ENCODE results near the gene TM9SF2. TPM values are rescaled to one million over a fixed set of nuclear protein-coding genes. Genes with fewer than 3 reads are reported as not detected.
"Not testable (repeated sequence)": the region's sequence is repeated elsewhere in the genome, so short reads cannot be mapped to it uniquely, and the experiment has no call there.

TM9SF2 gene
- polyA plus RNA-seq, 3 donors from 2014 or later = 57.5 to 109 (median 83.0) TPM

DNA sequence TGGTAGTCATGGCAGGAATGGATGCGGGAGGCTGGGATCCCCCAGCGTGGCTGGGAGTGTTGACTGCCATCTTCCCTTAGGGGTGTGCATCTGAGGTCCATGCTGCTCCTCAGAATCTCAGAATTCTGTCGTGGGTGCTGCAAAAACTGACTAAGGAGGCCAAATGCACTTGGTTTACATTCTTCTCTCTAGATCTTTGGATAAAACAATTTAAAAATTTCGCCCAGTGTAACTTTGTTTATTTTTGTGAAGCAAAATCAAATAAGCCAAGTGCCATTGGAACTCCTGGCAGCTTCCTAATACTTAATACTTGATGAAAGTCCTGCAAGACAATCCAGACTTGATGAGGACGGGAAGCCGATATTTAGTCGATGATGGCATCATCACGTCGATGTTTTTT is 27.8 kb upstream of the TM9SF2 start:
- Mint-ChIP-seq H3K4me3 (no peak overlapping the region), H3K9me3 (no peaks in the 10 kb centered on the region), H3K27me3 (ENCODE audit: low read depth in 3 of 3) (peaks cover 0 to 24% (median 4%) of the 10 kb centered on the region in 3 donors), H3K36me3 (peaks cover 0 to 4% (median 0%) of the 10 kb centered on the region in 3 donors), H3K4me1 (peaks cover 9 to 12% of the 10 kb centered on the region in 2 donors), H3K27ac (no peak overlapping the region)
- DNase-seq = no peak

DNA sequence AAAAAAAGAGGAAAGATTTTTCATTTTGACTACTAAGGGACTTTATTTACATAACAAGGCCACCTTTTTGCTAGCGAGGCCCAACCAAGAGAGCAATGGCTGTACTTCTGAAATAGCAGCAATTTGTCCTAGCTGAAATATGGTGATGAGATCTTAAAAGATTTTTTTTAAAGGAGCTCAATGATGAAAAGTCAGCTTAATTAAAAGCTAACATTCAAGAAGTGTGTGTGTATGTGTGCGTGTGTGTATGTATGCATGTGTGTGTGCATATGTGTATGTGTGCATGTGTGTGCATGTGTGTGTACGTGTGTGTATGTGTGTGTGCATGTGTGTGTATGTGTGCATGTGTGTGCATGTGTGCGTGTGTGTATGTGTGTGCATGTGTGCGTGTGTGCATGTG is 24.6 kb upstream of the TM9SF2 start:
- no peak for DNase-seq
- Mint-ChIP-seq H3K9me3 (no peaks in the 10 kb centered on the region), H3K27me3 (ENCODE audit: low read depth in 3 of 3) (peaks cover 0 to 14% (median 0%) of the 10 kb centered on the region in 3 donors), H3K27ac (peak overlapping the region in 2 of 6 donors; percentile 24 to 28), H3K4me1 (peaks cover 9 to 12% of the 10 kb centered on the region in 2 donors), H3K36me3 (no peaks in the 10 kb centered on the region), H3K4me3 (no peak overlapping the region)

DNA sequence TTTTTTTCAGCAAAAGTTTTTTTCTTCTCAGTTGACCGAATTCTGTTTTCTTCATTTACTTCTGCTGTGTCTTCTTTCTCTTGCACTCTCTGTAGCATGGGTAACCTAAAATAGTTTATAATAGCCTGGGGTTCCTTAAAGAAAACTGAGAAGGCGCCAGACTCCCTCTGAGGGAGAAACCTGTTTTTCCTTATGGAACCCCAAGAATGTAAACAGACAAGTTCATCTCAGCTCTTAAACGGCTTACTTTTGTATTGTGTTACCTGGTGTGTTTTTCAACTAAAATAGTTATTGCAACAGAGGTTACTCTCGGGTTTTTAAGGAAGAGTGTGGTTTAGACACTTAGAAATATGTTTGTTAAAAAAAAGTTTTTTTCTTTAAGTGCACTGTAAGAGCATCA is 23.8 kb upstream of the TM9SF2 start:
- H3K4me3 Mint-ChIP-seq = no peak overlapping the region

DNA sequence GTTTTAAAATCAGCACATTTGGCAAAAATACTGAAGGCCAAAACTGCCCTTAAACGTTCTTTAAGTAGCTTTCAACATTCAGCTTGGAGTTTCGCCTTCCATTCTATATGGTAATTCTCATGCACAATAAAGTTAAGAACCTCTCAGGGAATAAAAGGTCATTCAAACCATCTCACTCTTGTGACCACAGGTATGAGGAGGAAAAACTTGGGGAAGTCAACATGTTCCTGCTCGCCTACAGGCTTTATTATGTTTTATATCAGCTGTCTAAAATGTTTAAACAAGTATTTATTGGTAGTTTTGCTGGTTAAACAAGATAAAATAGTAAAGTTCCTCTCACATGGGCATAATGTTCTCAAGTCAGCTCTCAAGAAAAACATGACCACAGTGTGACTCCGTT is 19.9 kb upstream of the TM9SF2 start:
- DNase-seq = no peak
- Mint-ChIP-seq H3K27ac (no peak overlapping the region), H3K36me3 (peaks cover 0 to 2% (median under 1%) of the 10 kb centered on the region in 3 donors), H3K9me3 (no peaks in the 10 kb centered on the region), H3K27me3 (ENCODE audit: low read depth in 3 of 3) (peaks cover 0 to 6% (median 3%) of the 10 kb centered on the region in 3 donors), H3K4me3 (no peak overlapping the region), H3K4me1 (peaks cover 20 to 28% of the 10 kb centered on the region in 2 donors)

More for the DNA sequence above, 23.8 kb upstream of the TM9SF2 start:
- H3K27ac Mint-ChIP-seq = no peak overlapping the region
- H3K27me3 Mint-ChIP-seq (ENCODE audit: low read depth in 3 of 3) = peaks cover 0 to 14% (median 0%) of the 10 kb centered on the region in 3 donors
- no peak for DNase-seq
- peaks cover 9 to 12% of the 10 kb centered on the region in 2 donors for H3K4me1 Mint-ChIP-seq
- H3K36me3 Mint-ChIP-seq = no peaks in the 10 kb centered on the region
- no peaks in the 10 kb centered on the region for H3K9me3 Mint-ChIP-seq

DNA sequence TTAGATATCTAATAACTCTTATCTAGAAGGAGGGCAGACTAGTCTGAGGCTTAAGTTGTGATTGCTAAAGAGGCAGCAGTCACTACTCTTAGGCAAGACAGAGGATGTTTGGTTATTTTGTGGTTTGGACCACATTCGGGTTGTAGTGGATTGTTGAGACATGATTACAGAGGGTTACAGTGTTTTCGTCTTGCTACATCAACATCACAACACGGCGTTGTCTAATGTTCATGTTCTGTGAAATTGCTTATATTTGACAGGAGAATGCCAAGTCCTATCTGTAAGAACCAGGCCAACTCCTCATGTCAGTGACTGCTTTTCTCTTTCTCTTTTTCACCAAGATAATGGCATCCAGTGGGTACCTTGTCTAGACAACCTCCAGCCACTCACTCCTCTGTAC is 16.8 kb upstream of the TM9SF2 start:
- H3K4me1 Mint-ChIP-seq = peaks cover 11 to 29% of the 10 kb centered on the region in 2 donors
- peak overlapping the region in 5 of 6 donors; percentile 4 to 58 (median 11) for H3K27ac Mint-ChIP-seq
- H3K4me3 Mint-ChIP-seq = peak overlapping the region in 4 of 5 donors; percentile 9 to 51 (median 26)
- peaks cover 3 to 9% (median 4%) of the 10 kb centered on the region in 3 donors for H3K36me3 Mint-ChIP-seq
- peak; percentile 34 to 53 (median 35) for DNase-seq
- no peaks in the 10 kb centered on the region for H3K9me3 Mint-ChIP-seq
- H3K27me3 Mint-ChIP-seq (ENCODE audit: low read depth in 3 of 3) = peaks cover 0 to 3% (median 0%) of the 10 kb centered on the region in 3 donors

DNA sequence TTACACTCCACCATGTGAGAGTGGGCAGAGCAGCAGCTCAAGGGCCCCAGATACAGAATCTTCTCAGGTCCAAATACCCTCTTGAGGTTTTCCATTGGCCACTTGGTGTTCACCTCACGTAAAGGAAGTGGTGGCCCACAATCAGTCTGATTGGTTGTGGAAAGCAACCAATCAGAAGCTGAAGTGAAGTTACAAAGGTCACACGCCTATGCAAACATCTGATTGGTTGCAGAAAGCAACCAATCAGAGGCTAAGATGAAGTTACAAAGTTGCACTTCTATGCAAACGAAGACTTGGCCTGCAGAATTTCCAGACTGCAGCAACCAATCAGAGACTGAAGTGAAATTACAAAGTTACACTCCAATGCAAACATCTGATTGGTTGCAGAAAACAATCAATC is 14.3 kb upstream of the TM9SF2 start:
- H3K27me3 Mint-ChIP-seq (ENCODE audit: low read depth in 3 of 3) = peaks cover 0 to 3% (median 0%) of the 10 kb centered on the region in 3 donors
- H3K9me3 Mint-ChIP-seq = no peaks in the 10 kb centered on the region
- H3K27ac Mint-ChIP-seq = no peak overlapping the region
- peaks cover 11 to 29% of the 10 kb centered on the region in 2 donors for H3K4me1 Mint-ChIP-seq
- no peak overlapping the region for H3K4me3 Mint-ChIP-seq
- no peak for DNase-seq
- peaks cover 3 to 13% (median 4%) of the 10 kb centered on the region in 3 donors for H3K36me3 Mint-ChIP-seq

DNA sequence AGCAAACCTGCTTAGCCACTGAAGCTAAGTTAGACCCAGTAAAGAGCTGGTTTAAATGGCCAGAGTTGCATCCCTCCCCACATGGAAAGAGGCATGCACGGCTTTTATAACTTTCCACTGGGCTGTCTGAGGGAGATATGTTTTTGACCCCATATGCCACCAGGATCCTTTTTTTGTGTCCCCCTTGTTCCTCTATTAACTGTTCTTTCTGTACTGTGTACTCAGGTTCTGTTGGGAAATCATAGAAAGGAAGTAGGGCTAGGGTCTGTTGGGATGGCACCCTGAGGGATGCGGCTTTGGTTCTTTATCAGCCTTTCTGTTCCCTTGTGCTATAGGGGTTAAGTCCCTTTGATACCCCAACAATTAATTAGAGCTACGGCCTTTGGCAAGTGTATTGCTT is 12.2 kb upstream of the TM9SF2 start:
- Mint-ChIP-seq H3K9me3 (no peaks in the 10 kb centered on the region), H3K27me3 (ENCODE audit: low read depth in 3 of 3) (peaks cover 0 to 3% (median 0%) of the 10 kb centered on the region in 3 donors), H3K4me3 (no peak overlapping the region), H3K36me3 (peaks cover 3 to 13% (median 8%) of the 10 kb centered on the region in 3 donors), H3K4me1 (peaks cover 9 to 24% of the 10 kb centered on the region in 2 donors), H3K27ac (no peak overlapping the region)
- DNase-seq = no peak

DNA sequence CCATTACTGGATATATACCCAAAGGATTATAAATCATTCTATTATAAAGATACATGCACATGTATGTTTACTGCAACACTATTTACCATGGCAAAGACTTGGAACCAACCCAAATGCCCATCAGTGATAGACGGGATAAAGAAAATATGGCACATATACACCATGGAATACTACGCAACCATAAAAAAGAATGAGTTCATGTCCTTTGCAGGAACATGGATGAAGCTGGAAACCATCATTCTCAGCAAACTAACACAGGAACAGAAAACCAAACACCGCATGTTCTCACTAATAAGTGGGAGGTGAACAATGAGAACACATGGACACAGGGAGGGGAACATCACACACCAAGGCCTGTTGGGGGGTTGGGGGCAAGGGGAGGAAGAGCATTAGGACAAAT is 9.5 kb upstream of the TM9SF2 start:
- H3K4me3 Mint-ChIP-seq; H3K36me3 Mint-ChIP-seq; H3K27me3 Mint-ChIP-seq (ENCODE audit: low read depth in 3 of 3); H3K9me3 Mint-ChIP-seq; H3K27ac Mint-ChIP-seq; DNase-seq: not testable (repeated sequence)
- H3K4me1 Mint-ChIP-seq = peaks cover 20 to 30% of the 10 kb centered on the region in 2 donors

DNA sequence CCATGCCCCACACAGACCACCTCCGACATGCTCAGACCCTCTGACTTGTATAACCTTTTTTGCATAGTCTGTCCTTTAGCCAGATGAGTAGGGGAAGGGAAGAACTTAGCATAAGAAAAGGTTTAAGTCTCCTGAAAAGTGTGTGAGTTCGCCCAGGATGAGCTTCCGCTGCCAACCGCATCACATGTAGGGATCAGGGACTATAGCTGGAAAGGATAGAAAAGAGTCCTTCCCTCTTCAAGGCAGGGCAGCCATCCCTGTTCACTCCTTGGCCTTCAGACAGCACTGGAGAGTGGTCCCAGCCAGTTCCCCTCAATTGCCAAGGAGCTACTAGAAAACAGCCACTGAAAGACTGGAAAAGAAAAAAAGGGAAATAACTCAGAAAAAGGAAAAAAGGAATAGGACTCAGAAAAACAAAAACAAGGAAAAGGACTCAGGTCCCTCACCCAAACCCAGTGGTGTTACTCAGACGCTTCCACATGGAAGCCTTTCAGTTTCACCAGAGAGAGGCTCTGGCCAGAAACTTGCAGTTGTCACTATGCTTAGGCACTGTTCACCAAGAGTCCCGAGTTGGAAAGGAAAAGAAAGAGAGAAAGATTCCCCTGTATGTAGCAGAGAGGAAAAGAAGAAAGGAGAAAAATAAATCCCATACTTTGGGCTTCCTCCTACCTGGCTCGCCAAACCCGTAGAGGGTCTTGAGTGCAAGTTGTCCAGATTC is 5.6 kb upstream of the TM9SF2 start:
- H3K36me3 Mint-ChIP-seq = peaks cover 0 to 4% (median 3%) of the 10 kb centered on the region in 3 donors
- H3K27me3 Mint-ChIP-seq (ENCODE audit: low read depth in 3 of 3) = peaks cover 15 to 25% (median 24%) of the 10 kb centered on the region in 3 donors
- peaks cover 53 to 57% of the 10 kb centered on the region in 2 donors for H3K4me1 Mint-ChIP-seq
- peak overlapping the region; percentile 86 to 94 (median 89) for H3K4me3 Mint-ChIP-seq
- DNase-seq = peak in 1 of 3 donors; percentile 31
- H3K27ac Mint-ChIP-seq = peak overlapping the region; percentile 88 to 98 (median 96)
- H3K9me3 Mint-ChIP-seq = no peaks in the 10 kb centered on the region

DNA sequence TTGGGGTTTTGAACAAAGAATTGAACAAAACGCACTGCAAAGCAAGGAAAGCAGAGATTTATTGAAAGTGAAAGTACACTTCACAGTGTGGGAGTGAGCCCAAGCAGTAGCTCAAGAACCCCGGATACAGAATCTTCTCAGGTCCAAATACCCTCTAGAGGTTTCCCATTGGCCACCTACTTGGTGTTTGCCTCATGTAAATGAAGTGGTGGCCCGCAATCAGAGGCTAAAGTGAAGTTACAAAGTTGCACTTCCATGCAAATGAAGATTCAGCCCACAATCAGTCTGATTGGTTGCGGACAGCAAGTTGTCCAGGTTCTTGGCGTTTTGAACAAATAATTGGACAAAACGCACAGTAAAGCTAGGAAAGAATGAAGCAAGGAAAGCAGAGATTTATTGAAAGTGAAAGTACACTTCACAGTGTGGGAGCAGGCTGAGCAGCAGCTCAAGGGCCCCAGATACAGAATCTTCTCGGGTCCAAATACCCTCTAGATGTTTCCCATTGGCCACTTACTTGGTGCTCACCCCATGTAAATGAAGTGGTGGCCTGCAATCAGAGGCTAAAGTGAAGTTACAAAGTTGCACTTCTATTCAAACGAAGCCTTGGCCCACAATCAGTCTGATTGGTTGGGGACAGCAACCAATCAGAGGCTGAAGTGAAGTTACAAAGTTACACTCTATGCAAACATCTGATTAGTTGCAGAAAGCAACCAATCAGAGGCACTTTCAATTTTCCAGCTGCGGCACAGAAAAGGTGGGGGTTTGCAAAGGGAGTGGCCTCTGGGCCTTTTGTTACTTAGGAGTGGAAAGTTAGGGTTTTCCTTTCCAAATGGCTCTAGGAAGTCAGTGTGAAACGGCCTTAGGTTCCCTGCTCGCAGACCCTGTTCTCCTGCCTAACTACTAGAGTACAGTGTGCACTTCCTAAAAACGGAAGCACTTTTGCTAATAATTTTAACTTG is 4.8 kb upstream of the TM9SF2 start:
- Mint-ChIP-seq H3K36me3 (peaks cover 0 to 4% (median 3%) of the 10 kb centered on the region in 3 donors), H3K27ac (peak overlapping the region; percentile 88 to 98 (median 96)), H3K4me3 (peak overlapping the region; percentile 86 to 94 (median 89)), H3K27me3 (ENCODE audit: low read depth in 3 of 3) (peaks cover 22 to 32% (median 31%) of the 10 kb centered on the region in 3 donors), H3K9me3 (no peaks in the 10 kb centered on the region), H3K4me1 (peaks cover 61 to 65% of the 10 kb centered on the region in 2 donors)
- peak; percentile 68 to 70 (median 68) for DNase-seq

DNA sequence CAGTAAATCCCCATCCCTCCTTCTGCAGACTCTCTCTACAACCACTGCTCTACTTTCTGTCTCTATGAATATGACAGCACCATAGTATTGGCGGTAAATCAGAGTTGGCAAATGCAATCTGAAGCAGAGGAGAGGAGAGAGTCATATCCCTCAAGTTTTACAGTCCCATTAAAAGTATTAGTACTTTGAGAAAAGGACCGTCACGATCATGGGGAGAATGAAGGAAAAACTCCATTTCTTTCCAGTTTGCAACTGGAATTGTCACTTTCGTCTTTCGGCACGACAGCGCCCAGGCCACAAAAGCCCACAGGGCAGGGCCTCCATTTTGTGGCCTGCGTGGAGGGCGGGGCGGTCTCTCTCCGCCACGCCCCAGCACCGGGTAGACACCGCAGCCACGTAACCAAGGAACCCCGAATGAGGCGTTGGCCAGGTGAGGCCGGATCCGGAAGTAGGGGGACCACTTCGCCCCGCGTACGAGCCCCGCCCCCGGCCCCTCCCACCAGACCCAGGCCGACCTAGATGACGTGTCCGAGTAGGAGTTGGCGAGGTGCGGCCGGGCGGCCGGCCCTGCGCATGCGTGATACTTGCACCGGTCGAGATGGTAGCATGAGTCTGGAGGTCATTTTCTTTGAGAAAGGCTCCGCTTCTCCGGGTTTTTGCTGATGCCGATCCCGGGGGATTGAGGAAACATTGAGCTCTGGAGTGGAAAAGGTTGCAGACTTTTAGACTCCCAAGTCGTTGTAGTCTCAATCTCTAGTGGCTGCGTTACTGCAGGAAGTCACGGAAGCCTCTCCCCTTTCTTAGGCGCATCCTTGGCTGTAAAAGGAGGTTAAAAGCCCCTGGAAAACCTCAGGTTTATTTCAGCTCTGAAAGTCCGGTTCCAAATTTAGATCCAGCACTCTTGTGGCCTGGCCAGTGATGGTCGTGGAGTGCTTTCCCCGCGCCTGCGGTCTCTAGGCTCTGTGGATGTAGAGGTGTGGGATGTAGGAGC is 2.8 kb upstream of the TM9SF2 start:
- Mint-ChIP-seq H3K4me3 (peak overlapping the region; percentile 86 to 94 (median 89)), H3K27me3 (ENCODE audit: low read depth in 3 of 3) (peaks cover 23 to 39% (median 35%) of the 10 kb centered on the region in 3 donors), H3K27ac (peak overlapping the region; percentile 88 to 98 (median 94)), H3K36me3 (no peaks in the 10 kb centered on the region), H3K9me3 (no peaks in the 10 kb centered on the region), H3K4me1 (peaks cover 78 to 85% of the 10 kb centered on the region in 2 donors)
- peak; percentile 90 to 94 (median 92) for DNase-seq

DNA sequence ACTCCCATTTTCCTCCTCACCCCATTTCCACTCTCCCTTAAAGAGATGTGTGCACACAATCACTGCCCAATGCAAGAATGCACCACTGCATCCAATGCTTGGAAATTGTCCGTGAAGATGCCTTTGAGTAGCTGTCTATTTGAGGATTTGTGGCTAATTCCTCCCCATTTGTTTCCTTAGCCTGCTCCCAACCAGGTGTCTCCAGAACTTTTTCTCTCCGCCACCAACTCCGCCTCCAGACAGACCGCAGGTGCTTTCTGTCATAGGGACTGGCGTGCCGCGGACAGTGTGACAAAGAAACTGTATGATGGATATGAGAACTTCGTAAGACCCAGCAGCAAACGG is 461 bp upstream of the TM9SF2 start:
- Mint-ChIP-seq H3K36me3 (no peaks in the 10 kb centered on the region), H3K27me3 (ENCODE audit: low read depth in 3 of 3) (peaks cover 23 to 38% (median 35%) of the 10 kb centered on the region in 3 donors), H3K9me3 (no peaks in the 10 kb centered on the region), H3K4me1 (peaks cover 83 to 96% of the 10 kb centered on the region in 2 donors), H3K27ac (peak overlapping the region; percentile 93 to 99 (median 97)), H3K4me3 (peak overlapping the region; percentile 94 to 99 (median 96))
- no peak for DNase-seq

Measured in immature natural killer cell (primary cell).